Measurements from ENCODE around the gene ZNF182. TPM values are rescaled to one million over a fixed set of nuclear protein-coding genes. Genes with fewer than 3 reads are reported as not detected.
"Not testable (repeated sequence)": the region's sequence is repeated elsewhere in the genome, so short reads cannot be mapped to it uniquely, and the experiment has no call there.

ZNF182 gene
- total RNA-seq, 2 donors from 2014 or later: 9.1 to 11.4 TPM

DNA sequence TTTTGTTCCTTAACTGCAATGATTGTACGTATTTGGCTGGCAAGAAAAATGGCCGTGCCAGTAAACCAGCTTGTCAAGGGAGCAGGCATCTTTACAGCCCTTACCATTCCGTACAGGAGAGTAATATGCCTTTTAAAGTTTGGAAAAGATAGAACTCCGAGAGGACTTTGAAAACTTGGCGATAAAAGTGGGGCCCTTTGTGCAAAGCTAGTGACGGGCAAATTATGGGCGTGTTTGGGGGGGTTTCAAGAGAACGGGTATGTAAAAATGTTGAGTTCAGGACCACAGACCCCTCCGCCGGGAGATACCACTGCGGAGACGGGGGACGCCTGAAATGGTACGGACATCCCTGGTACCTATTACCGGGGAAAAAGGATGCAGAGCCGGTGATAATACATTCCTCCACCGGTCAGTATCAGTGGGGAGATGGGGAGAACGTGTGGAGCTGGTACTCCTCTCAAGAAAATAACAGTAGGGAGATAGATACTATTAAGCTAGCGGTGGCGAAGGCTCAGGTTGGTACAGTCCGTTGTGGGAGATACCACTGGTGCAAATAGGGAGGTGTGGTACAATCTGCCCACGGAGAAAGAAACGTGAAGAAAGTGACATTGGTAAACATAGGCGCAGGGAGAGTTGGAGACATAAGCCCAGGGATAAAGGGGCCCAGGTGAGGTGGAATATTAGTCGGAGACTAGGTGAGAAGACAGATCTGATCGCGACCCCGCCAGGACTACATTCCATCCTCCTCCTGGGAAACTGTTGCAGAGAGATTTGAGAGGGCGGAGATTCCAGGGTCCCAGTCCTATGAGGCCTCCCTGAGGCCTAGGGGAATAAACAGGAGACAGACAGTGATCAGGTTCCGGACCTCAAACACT, 17.5 kb upstream of the ZNF182 start:
- ATAC-seq (replicated peaks in 1 of 2): peak; percentile 65 to 68
- H3K36me3 Mint-ChIP-seq (ENCODE audit: insufficient read depth in 2 of 2): peaks cover 0 to 2% of the 10 kb centered on the region in 2 donors
- peaks cover 16% of the 10 kb centered on the region for H3K4me1 Mint-ChIP-seq (ENCODE audit: low read depth)
- peaks cover 1 to 5% of the 10 kb centered on the region in 2 donors for H3K9me3 Mint-ChIP-seq
- peaks cover 7% of the 10 kb centered on the region for H3K27me3 Mint-ChIP-seq (ENCODE audit: low read depth)
- peak; percentile 73 to 78 for DNase-seq
- H3K4me3 Mint-ChIP-seq: peak overlapping the region; percentile 90 to 94
- peak overlapping the region; percentile 98 for H3K27ac Mint-ChIP-seq

DNA sequence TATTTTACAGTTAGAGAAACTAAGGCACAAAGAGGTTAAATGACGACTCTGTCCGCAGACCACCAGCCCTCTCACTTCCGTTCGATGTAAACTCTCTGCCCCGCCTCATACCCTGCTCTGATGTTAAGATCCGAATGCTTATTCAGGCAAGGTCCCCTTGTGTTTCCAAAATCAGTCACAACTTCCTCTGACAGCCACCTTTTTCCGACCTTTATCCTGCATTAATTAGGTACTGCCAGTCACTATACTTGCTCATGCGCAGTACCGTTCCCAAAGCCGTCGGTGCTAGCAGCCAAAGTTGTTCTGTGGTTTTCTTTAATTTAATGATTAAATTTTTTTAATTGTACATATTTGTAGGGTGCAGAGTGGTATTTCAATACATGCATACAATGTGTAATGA, 16.7 kb upstream of the ZNF182 start:
- not testable (repeated sequence) for H3K27me3 Mint-ChIP-seq (ENCODE audit: low read depth); H3K36me3 Mint-ChIP-seq (ENCODE audit: insufficient read depth in 2 of 2); H3K9me3 Mint-ChIP-seq
- Mint-ChIP-seq H3K27ac (peak overlapping the region; percentile 98), H3K4me1 (ENCODE audit: low read depth) (peaks cover 11% of the 10 kb centered on the region), H3K4me3 (peak overlapping the region; percentile 90 to 94)
- peak; percentile 73 to 77 for ATAC-seq (replicated peaks in 1 of 2)
- peak; percentile 29 to 42 for DNase-seq

- not testable (repeated sequence) for H3K4me3 Mint-ChIP-seq; H3K9me3 Mint-ChIP-seq; H3K36me3 Mint-ChIP-seq (ENCODE audit: insufficient read depth in 2 of 2); H3K27ac Mint-ChIP-seq; H3K4me1 Mint-ChIP-seq (ENCODE audit: low read depth); DNase-seq; H3K27me3 Mint-ChIP-seq (ENCODE audit: low read depth)
- ATAC-seq (replicated peaks in 1 of 2): peak; percentile 66 to 72
Measured at GRCh38 chrX:48019892-48020291, 16.1 kb upstream of the ZNF182 start.

GRCh38 chrX:48016583-48017310, 13.0 kb upstream of the ZNF182 start:
- H3K27ac Mint-ChIP-seq; H3K4me1 Mint-ChIP-seq (ENCODE audit: low read depth); H3K36me3 Mint-ChIP-seq (ENCODE audit: insufficient read depth in 2 of 2); H3K9me3 Mint-ChIP-seq; ATAC-seq (replicated peaks in 1 of 2); H3K4me3 Mint-ChIP-seq; DNase-seq; H3K27me3 Mint-ChIP-seq (ENCODE audit: low read depth): not testable (repeated sequence)

GRCh38 chrX:48009445-48009960, 5.7 kb upstream of the ZNF182 start:
- not testable (repeated sequence) for H3K36me3 Mint-ChIP-seq (ENCODE audit: insufficient read depth in 2 of 2); H3K9me3 Mint-ChIP-seq; DNase-seq; ATAC-seq (replicated peaks in 1 of 2); H3K27ac Mint-ChIP-seq; H3K27me3 Mint-ChIP-seq (ENCODE audit: low read depth); H3K4me3 Mint-ChIP-seq; H3K4me1 Mint-ChIP-seq (ENCODE audit: low read depth)

DNA sequence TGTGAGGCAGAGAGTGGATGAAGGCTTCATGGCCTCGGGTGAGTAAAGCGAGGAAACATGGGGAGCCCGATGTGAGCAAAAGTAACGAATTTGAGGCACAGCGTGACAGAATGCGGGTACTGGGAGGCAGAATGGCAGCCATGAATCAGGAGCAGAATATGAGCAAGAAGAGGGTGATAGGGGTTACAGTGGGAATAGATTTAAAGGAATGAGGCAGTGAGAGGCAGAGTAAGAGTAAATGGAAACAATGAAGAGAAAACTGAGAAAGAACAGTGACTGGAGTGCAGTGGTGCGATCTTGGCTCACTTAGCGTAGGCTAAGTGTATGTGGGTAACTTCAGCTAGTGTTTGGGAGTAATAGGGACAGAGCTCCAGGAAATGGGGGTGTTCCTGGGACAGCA, 2.9 kb upstream of the ZNF182 start, which contains the start of gene SPACA5:
Gene SPACA5, plus strand, starts transcription at position 301 of the 400 bp plus-strand sequence. CDS start 815 bp downstream, outside the sequence.
- not testable (repeated sequence) for H3K4me3 Mint-ChIP-seq; DNase-seq; H3K9me3 Mint-ChIP-seq; H3K27me3 Mint-ChIP-seq (ENCODE audit: low read depth); H3K27ac Mint-ChIP-seq; ATAC-seq (replicated peaks in 1 of 2); H3K36me3 Mint-ChIP-seq (ENCODE audit: insufficient read depth in 2 of 2); H3K4me1 Mint-ChIP-seq (ENCODE audit: low read depth)

GRCh38 chrX:48003367-48003757, 427 bp downstream of the ZNF182 start:
- DNase-seq: no peak
- Mint-ChIP-seq H3K9me3 (no peaks in the 10 kb centered on the region), H3K4me3 (peak overlapping the region; percentile 99), H3K27me3 (ENCODE audit: low read depth) (no peaks in the 10 kb centered on the region), H3K36me3 (ENCODE audit: insufficient read depth in 2 of 2) (peaks cover 3 to 16% of the 10 kb centered on the region in 2 donors), H3K27ac (peak overlapping the region; percentile 98), H3K4me1 (ENCODE audit: low read depth) (peaks cover 15% of the 10 kb centered on the region)
- ATAC-seq (replicated peaks in 1 of 2): peak in 1 of 2 donors; percentile 20

DNA sequence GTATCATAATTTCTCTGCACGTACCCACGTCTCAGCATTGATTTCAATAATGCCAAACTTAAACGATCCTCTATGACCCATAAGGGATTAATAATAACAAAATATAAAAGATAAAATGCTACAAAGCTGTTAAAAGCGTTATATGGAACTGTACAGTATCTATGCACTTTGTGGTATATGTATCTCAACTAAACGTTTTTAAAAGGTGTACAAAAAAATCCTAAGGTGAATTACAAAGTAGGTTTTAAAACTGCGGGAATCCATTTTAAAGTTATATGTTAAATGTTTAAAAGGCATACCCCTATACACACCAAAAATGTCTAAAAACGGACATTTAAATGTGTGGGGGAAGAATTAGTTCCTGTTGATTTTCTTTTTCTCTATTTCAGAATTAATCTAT, 860 bp downstream of the ZNF182 start:
- DNase-seq: no peak
- peaks cover 3 to 17% of the 10 kb centered on the region in 2 donors for H3K36me3 Mint-ChIP-seq (ENCODE audit: insufficient read depth in 2 of 2)
- no peak overlapping the region for H3K27ac Mint-ChIP-seq
- peaks cover 15% of the 10 kb centered on the region for H3K4me1 Mint-ChIP-seq (ENCODE audit: low read depth)
- peak overlapping the region in 1 of 2 donors; percentile 29 for H3K4me3 Mint-ChIP-seq
- H3K9me3 Mint-ChIP-seq: no peaks in the 10 kb centered on the region
- H3K27me3 Mint-ChIP-seq (ENCODE audit: low read depth): no peaks in the 10 kb centered on the region
- no peak for ATAC-seq (replicated peaks in 1 of 2)

- no peaks in the 10 kb centered on the region for H3K27me3 Mint-ChIP-seq (ENCODE audit: low read depth)
- H3K27ac Mint-ChIP-seq: peak overlapping the region; percentile 72
- H3K9me3 Mint-ChIP-seq: no peaks in the 10 kb centered on the region
- DNase-seq: no peak
- peak overlapping the region; percentile 55 to 84 for H3K4me3 Mint-ChIP-seq
- H3K36me3 Mint-ChIP-seq (ENCODE audit: insufficient read depth in 2 of 2): peaks cover 3 to 17% of the 10 kb centered on the region in 2 donors
- H3K4me1 Mint-ChIP-seq (ENCODE audit: low read depth): peaks cover 15% of the 10 kb centered on the region
- ATAC-seq (replicated peaks in 1 of 2): no peak
Measured at GRCh38 chrX:48002319-48002718, 1.5 kb downstream of the ZNF182 start.

DNA sequence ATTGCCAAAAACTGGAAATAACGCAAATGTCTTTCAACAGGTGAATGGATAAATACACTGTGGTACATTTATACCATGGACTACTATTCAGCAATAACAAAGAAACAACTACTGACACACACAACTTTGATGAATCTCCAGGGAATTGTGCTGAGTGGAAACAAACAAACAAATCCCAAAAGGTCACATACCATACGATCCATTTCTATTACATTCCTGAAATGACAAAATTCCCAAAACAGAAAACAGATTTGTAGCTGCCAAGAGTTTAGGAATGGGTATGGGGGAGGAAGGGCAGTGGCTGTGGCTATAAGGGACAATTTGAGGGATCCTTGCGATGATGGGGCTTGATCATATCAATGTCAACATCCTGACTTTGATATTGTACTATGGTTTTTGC, 2.5 kb downstream of the ZNF182 start:
- ATAC-seq (replicated peaks in 1 of 2): no peak
- Mint-ChIP-seq H3K9me3 (no peaks in the 10 kb centered on the region), H3K4me1 (ENCODE audit: low read depth) (peaks cover 12% of the 10 kb centered on the region), H3K4me3 (peak overlapping the region in 1 of 2 donors; percentile 46), H3K36me3 (ENCODE audit: insufficient read depth in 2 of 2) (peaks cover 3 to 19% of the 10 kb centered on the region in 2 donors), H3K27ac (no peak overlapping the region), H3K27me3 (ENCODE audit: low read depth) (no peaks in the 10 kb centered on the region)
- DNase-seq: no peak

DNA sequence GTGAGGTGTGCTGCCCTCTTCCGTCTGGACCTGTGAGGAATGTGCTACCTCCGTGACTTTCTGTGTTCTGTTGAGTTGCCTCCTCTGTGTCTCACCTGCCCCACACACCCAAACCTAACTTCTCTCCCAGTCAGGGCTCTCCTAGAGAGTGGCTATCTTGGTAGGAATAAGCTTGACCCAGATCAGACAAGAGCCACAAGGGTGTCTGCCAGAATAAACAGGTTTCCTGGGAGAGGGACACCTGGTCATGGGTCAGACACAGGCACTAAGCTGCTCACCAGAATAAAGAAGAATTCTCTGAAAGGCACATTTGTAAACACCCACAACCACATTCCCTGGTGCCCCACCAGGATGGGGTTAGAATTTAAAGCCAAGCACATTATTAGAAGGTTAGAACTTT, 11.1 kb downstream of the ZNF182 start:
- Mint-ChIP-seq H3K4me1 (ENCODE audit: low read depth) (peaks cover 34% of the 10 kb centered on the region), H3K27me3 (ENCODE audit: low read depth) (no peaks in the 10 kb centered on the region), H3K27ac (no peak overlapping the region), H3K4me3 (peak overlapping the region in 1 of 2 donors; percentile 59), H3K36me3 (ENCODE audit: insufficient read depth in 2 of 2) (peaks cover 11 to 39% of the 10 kb centered on the region in 2 donors), H3K9me3 (peaks cover 5 to 6% of the 10 kb centered on the region in 2 donors)
- no peak for ATAC-seq (replicated peaks in 1 of 2)
- no peak for DNase-seq

DNA sequence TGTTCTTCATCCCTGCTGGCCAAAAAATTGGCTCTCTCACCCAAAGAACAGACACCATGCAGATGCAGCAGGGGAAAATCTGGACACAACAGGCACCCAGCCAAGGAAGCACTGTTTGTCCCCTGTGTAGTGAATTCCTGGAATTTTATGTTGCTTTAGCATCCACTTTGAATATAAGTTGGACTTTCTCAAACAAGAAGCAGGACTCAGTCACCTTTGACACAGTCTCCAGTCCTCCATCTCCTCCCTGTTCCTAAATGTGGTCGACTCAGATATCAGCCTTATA, 11.8 kb downstream of the ZNF182 start:
- Mint-ChIP-seq H3K36me3 (ENCODE audit: insufficient read depth in 2 of 2) (peaks cover 13 to 42% of the 10 kb centered on the region in 2 donors), H3K27ac (peak overlapping the region; percentile 22), H3K9me3 (peaks cover 5 to 6% of the 10 kb centered on the region in 2 donors), H3K4me3 (no peak overlapping the region), H3K4me1 (ENCODE audit: low read depth) (peaks cover 34% of the 10 kb centered on the region), H3K27me3 (ENCODE audit: low read depth) (no peaks in the 10 kb centered on the region)
- DNase-seq (no peak), ATAC-seq (replicated peaks in 1 of 2) (no peak)

All from activated T-cell treated with anti-CD3 and anti-CD28 coated beads, Interleukin-2, amount 50 U/mL, for 72 hours (primary cell).